CD4-positive, alpha-beta T cell (primary cell): ENCODE results near the gene CAPN10. TPM values are rescaled to one million over a fixed set of nuclear protein-coding genes. Genes with fewer than 3 reads are reported as not detected.

Experiments
- ATAC-seq: fragments of 200-7000 bp; cut with Tn5 transposase; one replicate; pipeline ENCODE4 v1.10.0; 2022; ENCODE audit warnings: mild to moderate bottlenecking; ENCODE audit not compliant: poor library complexity
- CTCF ChIA-PET: fragments of 350-600 bp; sonication (Branson Sonifier 250); formaldehyde crosslinking; loops from one replicate; lab custom pipeline; 2021; ENCODE audit warnings: antibody characterized with exemption, inconsistent platforms; lab: Charles Lee
- POLR2A ChIA-PET: fragments of 350-600 bp; sonication (Branson Sonifier 250); formaldehyde crosslinking; loops from one replicate; lab custom pipeline; 2021; ENCODE audit warnings: antibody characterized with exemption, inconsistent platforms; lab: Charles Lee
- DNase-seq, 14 experiments: peaks; one replicate each; pipeline ENCODE4 v3.0.0-alpha.2; 2013 to 2020; ENCODE audit warnings: mixed read lengths in 2 of 14
- H3K27ac ChIP-seq, 2 donors: one replicate each; pipeline versions ENCODE4 v1.5.1 to v1.7.0; 2013; ENCODE audit warnings: low read length in 2 of 2, low read depth in 1 of 2, mild to moderate bottlenecking in 1 of 2
- H3K27me3 ChIP-seq, 2 experiments: 1 replicate in 1 of 2; 2 replicates in 1 of 2; pipeline versions ENCODE4 v1.6.1 to v1.7.0; 2013; ENCODE audit warnings: low read length in 2 of 2, control low read depth in 1 of 2, mild to moderate bottlenecking in 1 of 2, moderate library complexity in 1 of 2; ENCODE audit not compliant: insufficient read depth in 2 of 2, control insufficient read depth in 1 of 2
- H3K36me3 ChIP-seq: one replicate; pipeline ENCODE4 v1.6.1; 2013; ENCODE audit warnings: low read length, control low read depth; ENCODE audit not compliant: insufficient read depth
- H3K4me1 ChIP-seq: one replicate; pipeline ENCODE4 v1.6.1; 2013; ENCODE audit warnings: low read length, control low read depth; ENCODE audit not compliant: insufficient read depth
- H3K4me3 ChIP-seq: one replicate; pipeline ENCODE4 v1.5.1; 2013; ENCODE audit warnings: mild to moderate bottlenecking, low read length, moderate library complexity
- H3K9me3 ChIP-seq, 2 experiments: 1 replicate in 1 of 2; 2 replicates in 1 of 2; pipeline versions ENCODE4 v1.6.1 to v1.7.0; 2013; ENCODE audit warnings: low read length in 2 of 2, mild to moderate bottlenecking in 2 of 2, control low read depth in 1 of 2, moderate library complexity in 1 of 2; ENCODE audit not compliant: control insufficient read depth in 1 of 2, insufficient read depth in 1 of 2
- H3K27ac Mint-ChIP-seq: one replicate; pipeline ENCODE4 v1.8.0; 2020; ENCODE audit warnings: mixed read lengths
- H3K27me3 Mint-ChIP-seq: one replicate; pipeline ENCODE4 v1.8.0; 2021; ENCODE audit warnings: mixed read lengths
- H3K36me3 Mint-ChIP-seq: one replicate; pipeline ENCODE4 v1.8.0; 2021; ENCODE audit warnings: low read depth, mixed read lengths
- H3K4me1 Mint-ChIP-seq: one replicate; pipeline ENCODE4 v1.8.0; 2021; ENCODE audit warnings: low read depth, mixed read lengths
- H3K4me3 Mint-ChIP-seq: one replicate; pipeline ENCODE4 v1.8.0; 2020; ENCODE audit warnings: mild to moderate bottlenecking, mixed read lengths
- H3K9me3 Mint-ChIP-seq: one replicate; pipeline ENCODE4 v1.8.0; 2020; ENCODE audit warnings: mixed read lengths
- CTCF ChIP-seq: fragments of 200-600 bp; IDR thresholded peaks from one replicate; pipeline ENCODE4 v1.8.0; 2022; ENCODE audit warnings: antibody characterized with exemption, mild to moderate bottlenecking
- intact Hi-C, 2 experiments: fragments of 100-400 bp; cut with DNase I in 1 of 2; cut with micrococcal nuclease in 1 of 2; formaldehyde crosslinking; loops; one replicate each; pipeline versions ENCODE4 v1.15.1 to v1.9.0; 2023 to 2025; cut with DNase I, micrococcal nuclease
- total RNA-seq, 174 experiments: library from RNA in 2 of 174; stranded (reverse) in 2 of 174; gene quantifications; one replicate each; pipeline ENCODE4 v1.2.3 and lab custom pipeline; 2021 to 2026

The CAPN10 gene
- total RNA-seq, 2 experiments from 2014 or later: 40.6 to 42.1 TPM

GRCh38 chr2:240568678-240569522 is 17.6 kb upstream of the CAPN10 start:
- Histone ChIP-seq H3K36me3 (peaks cover 25% of the 10 kb centered on the region), H3K4me3 (peak overlapping the region; percentile 74), H3K27ac (peak overlapping the region; percentile 44 to 66), H3K9me3 (no peaks in the 10 kb centered on the region), H3K4me1 (peaks cover 85% of the 10 kb centered on the region), H3K27me3 (no peaks in the 10 kb centered on the region)
- Mint-ChIP-seq H3K4me1 (peaks cover 63% of the 10 kb centered on the region), H3K4me3 (peak overlapping the region; percentile 87), H3K36me3 (peaks cover 46% of the 10 kb centered on the region), H3K27ac (peak overlapping the region; percentile 82), H3K9me3 (no peaks in the 10 kb centered on the region), H3K27me3 (no peaks in the 10 kb centered on the region)
- POLR2A ChIA-PET: interaction anchor here (0.6 to 7.3 kb wide), 10 partner anchors 8 to 136 kb away, joined by 3 to 224 read pairs (median 4); partner anchors contain the start of genes ANKMY1, CAPN10 and DUSP28
- TF ChIP-seq CTCF: no peak
- ATAC-seq: peak; percentile 2
- peak; percentile 30 to 89 (median 62) for DNase-seq
- CTCF ChIA-PET: interaction anchor here (1.3 to 4.8 kb wide), 4 partner anchors 11 to 20 kb away, joined by 3 to 54 read pairs (median 15); partner anchors contain the start of genes ANKMY1 and CAPN10
- intact Hi-C loops: loop anchor here (1.0 to 10.0 kb wide), 10 partner anchors 16 to 1316 kb away; partner anchors contain the start of genes COPS9 (in 1 of the 2), FARP2 (in 1 of the 2), GPR35 (in 1 of the 2) and HDAC4 (in 1 of the 2)

GRCh38 chr2:240569523-240569997 is 17.0 kb upstream of the CAPN10 start:
- peak overlapping the region; percentile 74 for H3K4me3 ChIP-seq
- peaks cover 43% of the 10 kb centered on the region for H3K36me3 Mint-ChIP-seq
- H3K27me3 ChIP-seq: no peaks in the 10 kb centered on the region
- ATAC-seq (no peak), DNase-seq (peak in 1 of 14 experiments; percentile 35)
- H3K27ac Mint-ChIP-seq: peak overlapping the region; percentile 82
- H3K4me3 Mint-ChIP-seq: peak overlapping the region; percentile 87
- intact Hi-C loops: loop anchor here (1.0 to 10.0 kb wide), 10 partner anchors 16 to 1315 kb away; partner anchors contain the start of genes COPS9 (in 1 of the 2), FARP2 (in 1 of the 2), GPR35 (in 1 of the 2) and HDAC4 (in 1 of the 2)
- no peaks in the 10 kb centered on the region for H3K27me3 Mint-ChIP-seq
- H3K27ac ChIP-seq: peak overlapping the region; percentile 44 to 66
- no peaks in the 10 kb centered on the region for H3K9me3 ChIP-seq
- peaks cover 78% of the 10 kb centered on the region for H3K4me1 ChIP-seq
- peaks cover 32% of the 10 kb centered on the region for H3K36me3 ChIP-seq
- ChIA-PET POLR2A (interaction anchor here (1.1 to 7.3 kb wide), 5 partner anchors 9 to 53 kb away, joined by 3 to 224 read pairs (median 15); partner anchors contain the start of genes CAPN10 and DUSP28), CTCF (interaction anchor here (1.3 to 4.8 kb wide), 3 partner anchors 10 to 19 kb away, joined by 3 to 54 read pairs (median 6); partner anchors contain the start of gene CAPN10)
- H3K9me3 Mint-ChIP-seq: no peaks in the 10 kb centered on the region
- no peak for TF ChIP-seq CTCF
- H3K4me1 Mint-ChIP-seq: peaks cover 57% of the 10 kb centered on the region

GRCh38 chr2:240569998-240570530 is 16.5 kb upstream of the CAPN10 start:
- POLR2A ChIA-PET: interaction anchor here (1.0 to 7.3 kb wide), 3 partner anchors 9 to 16 kb away, joined by 3 to 224 read pairs (median 53); partner anchors contain the start of genes CAPN10 and DUSP28
- Mint-ChIP-seq H3K27me3 (no peaks in the 10 kb centered on the region), H3K27ac (peak overlapping the region; percentile 82), H3K9me3 (no peaks in the 10 kb centered on the region), H3K4me1 (peaks cover 52% of the 10 kb centered on the region), H3K4me3 (peak overlapping the region; percentile 87), H3K36me3 (peaks cover 44% of the 10 kb centered on the region)
- Histone ChIP-seq H3K4me1 (peaks cover 73% of the 10 kb centered on the region), H3K4me3 (peak overlapping the region; percentile 74), H3K36me3 (peaks cover 37% of the 10 kb centered on the region), H3K27me3 (no peaks in the 10 kb centered on the region), H3K27ac (peak overlapping the region in 1 of 2 donors; percentile 17), H3K9me3 (no peaks in the 10 kb centered on the region)
- no peak for TF ChIP-seq CTCF
- intact Hi-C loops: loop anchor here (1.0 to 10.0 kb wide), 10 partner anchors 15 to 1315 kb away; partner anchors contain the start of genes COPS9 (in 1 of the 2), FARP2 (in 1 of the 2), GPR35 (in 1 of the 2) and HDAC4 (in 1 of the 2)
- no peak for ATAC-seq
- CTCF ChIA-PET: interaction anchor here (2.1 kb wide), 1 partner anchor 10 kb away, joined by 8 read pairs; no protein-coding TSS in a partner anchor
- peak in 1 of 14 experiments; percentile 32 for DNase-seq
